Suppressor macrophage (primary cell): ENCODE data around the gene CDH2.

Experiments
- DNase-seq, 4 experiments: peaks; one replicate each; pipeline ENCODE4 v3.0.0-alpha.2; 2020 to 2022

CDH2 gene

DNA sequence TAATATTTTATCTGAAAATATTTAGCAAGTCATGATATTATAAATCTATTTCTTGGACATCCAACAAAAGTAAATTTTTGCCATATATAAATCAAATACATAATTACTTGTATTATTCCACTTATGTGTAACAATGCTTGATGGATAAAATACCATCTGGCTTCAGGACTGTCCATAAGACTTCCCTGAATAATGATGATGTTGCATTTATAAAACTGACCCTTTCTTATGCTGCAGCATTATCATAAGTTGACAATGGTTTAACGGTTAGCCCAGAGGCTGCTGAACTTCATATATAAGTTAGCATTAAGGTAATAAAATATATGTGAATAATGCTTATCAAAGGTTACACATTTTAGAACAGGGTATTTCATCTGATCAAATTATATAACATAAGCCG lies 95.4 kb downstream of the CDH2 start:
- no peak for DNase-seq

DNA sequence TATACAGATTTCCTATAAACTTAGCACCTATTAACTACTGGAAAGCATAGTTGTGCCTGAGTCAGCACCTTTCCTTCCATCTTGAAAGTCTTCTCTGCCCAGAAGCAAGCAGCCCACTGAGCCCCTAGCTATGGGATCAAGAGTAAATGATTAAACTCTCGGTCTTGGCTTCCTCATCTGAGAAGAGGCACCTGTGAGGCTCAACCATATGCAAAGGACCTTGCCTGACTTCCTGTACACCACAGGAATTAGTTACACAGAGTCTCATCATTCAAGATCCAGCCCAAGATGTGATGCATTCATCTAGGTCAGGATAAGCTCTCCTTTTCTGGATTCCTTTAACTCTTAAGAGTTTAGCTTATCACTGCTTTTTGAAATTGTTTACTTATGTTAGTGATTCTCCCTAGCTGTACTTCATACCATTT lies 96.0 kb downstream of the CDH2 start:
- no peak for DNase-seq

GRCh38 chr18:28079883-28080282 lies 97.0 kb downstream of the CDH2 start:
- DNase-seq: no peak

GRCh38 chr18:28078849-28079248 lies 98.1 kb downstream of the CDH2 start:
- DNase-seq: no peak

GRCh38 chr18:28078298-28078697 lies 98.6 kb downstream of the CDH2 start:
- no peak for DNase-seq

- DNase-seq: no peak
Observed at GRCh38 chr18:28075501-28075900, 101.4 kb downstream of the CDH2 start.

GRCh38 chr18:28074076-28074475 lies 102.9 kb downstream of the CDH2 start:
- DNase-seq: no peak

DNA sequence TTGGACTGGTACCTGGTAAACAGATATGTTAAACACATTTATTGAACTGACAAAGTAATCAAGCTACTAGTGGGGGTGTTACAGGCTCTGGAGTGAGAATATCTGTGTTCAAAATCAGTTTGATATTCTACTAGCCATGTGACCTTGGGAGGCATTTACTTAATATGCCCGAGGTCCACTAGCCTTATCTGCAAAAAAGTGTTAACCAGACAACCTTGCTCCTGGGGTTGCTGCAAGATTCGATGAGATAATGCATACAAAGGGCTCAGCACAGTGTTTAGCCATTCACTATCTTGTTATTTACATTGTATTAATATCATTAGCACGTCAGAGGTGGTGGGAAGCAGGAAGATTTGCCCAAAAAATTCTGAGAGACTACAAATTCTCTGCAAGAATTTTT lies 103.3 kb downstream of the CDH2 start:
- DNase-seq: no peak

DNA sequence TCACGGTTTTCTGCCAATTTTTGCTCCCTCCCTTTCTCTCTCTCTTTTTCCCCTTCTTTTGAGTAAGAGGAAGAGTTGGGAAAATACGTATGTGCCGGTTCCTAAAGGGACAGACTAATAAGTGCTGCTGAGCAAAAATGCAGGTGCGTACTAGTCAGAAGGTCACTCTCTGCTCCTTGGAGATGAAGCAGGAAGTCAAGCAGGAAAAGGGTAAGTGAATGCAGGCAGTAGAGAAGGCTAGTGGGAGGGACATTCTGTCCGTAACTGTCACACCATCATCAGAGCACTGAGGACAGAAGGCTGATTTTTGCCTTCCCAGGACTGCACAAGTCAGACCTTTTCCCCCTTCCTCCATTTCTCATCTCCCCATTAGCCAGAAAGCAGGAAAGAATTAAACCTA lies 105.7 kb downstream of the CDH2 start:
- no peak for DNase-seq

- DNase-seq: no peak
Observed at GRCh38 chr18:28068207-28068606, 108.7 kb downstream of the CDH2 start.

DNA sequence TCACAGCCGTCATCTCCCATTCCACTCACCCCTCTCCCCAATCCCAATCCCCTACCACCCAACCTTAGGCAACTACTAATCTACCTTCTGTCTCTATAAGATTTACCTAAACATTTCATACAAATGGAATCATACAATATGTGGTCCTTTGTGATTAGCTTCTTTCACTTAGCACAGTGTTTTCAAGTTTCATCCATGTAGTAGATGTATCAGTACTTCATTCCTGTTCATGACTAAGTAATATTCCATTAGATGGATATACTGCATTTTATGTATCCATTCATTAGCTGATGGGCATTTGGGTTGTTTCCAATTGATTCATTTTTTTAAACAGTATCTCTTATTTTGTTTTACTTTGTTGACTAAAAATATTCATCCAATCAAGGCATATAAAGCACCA lies 109.6 kb downstream of the CDH2 start:
- DNase-seq: no peak

DNA sequence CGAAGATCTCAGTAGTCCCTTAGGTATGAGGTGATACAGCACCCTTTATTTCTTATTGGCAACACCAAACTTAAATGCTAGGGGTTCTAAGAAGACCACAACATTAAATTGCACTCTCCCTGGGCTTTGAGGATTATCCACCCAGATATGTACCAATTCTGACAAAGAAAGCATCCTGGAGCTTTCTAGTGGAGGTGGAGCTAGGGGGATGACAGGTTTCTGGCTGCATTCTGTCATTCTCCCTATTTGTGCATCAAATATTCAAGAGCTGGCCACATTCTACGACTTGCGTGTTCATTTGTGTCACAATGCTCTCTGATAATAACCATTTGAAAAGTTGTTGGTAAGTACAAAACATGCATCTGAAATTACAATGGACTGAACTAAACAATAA lies 111.1 kb downstream of the CDH2 start:
- no peak for DNase-seq

- DNase-seq: no peak
Observed at GRCh38 chr18:28065031-28065792, 111.7 kb downstream of the CDH2 start.

DNA sequence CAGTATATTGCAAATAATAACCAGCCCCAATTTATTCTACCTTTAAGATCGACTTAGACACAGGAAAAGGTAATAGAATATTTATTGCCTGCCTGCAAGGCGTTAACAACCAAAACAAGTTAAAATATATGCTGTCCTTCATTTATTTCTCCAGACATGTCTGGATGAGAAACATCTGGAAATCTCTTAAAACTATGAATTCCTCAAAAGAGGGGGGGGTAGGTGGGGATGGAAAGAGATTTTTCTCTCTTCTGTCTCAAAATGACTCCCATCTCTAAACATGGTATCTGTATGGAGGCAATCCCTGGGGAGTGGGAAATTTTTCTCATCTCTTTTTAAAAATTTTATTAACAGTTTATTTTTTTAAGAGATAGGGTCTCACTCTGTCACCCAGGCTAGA lies 113.0 kb downstream of the CDH2 start:
- no peak for DNase-seq

DNA sequence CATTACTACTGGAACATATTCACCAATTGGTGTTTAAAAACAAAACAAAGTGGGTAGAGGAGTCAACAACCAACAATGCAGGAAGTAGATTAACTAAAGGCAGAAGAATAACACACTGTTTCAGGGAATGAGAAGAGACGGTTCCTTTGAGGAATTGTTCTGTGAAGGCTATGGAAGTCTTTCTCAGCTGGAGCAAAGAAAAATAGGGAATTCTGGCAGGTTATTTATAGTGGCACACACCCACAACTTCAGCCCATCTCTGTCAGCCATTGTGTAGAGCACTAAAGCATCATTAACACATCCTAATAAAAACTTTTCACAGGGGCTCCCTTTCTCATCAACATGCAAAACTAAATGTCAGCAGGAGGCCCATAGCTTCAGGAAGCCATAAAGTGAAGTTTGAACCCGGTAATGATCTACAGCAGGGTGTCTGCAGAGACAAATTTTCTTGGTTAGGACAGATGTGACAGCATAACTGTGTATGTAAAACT lies 113.6 kb downstream of the CDH2 start:
- DNase-seq: no peak

DNA sequence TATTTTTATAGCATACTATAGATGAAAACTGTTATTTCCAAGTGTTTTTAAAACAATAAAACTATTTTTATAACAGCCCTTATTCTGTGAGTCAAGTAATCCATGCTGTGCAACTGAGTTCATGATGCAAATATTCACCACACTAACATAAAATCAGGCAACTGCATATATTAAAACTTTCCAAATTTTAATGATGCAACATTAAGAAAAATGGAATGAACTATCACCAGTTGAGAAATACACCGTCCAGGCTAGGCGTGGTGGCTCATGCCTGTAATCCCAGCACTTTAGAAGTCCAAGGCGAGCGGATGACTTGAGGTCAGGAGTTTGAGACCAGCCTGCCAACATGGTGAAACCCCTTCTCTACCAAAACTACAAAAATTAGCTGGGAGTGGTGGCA lies 114.5 kb downstream of the CDH2 start:
- DNase-seq: no peak

DNA sequence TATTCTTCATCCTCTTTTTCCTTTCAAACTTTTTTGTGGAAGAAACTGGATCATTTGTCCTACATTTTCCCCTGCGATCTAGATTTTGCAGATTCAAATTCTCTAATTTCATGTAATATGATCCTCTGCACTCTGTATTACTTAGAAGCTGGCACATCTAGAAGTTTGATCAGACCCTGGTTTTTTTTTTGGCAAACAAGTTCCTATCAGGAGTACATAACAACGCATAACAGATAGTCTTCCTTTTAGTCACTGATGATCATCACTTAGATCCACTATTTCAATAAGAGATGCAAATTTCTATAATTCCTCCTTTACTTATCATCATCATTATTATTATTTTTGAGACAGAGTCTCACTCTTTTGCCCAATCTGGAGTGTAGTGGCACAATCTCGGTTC lies 117.1 kb downstream of the CDH2 start:
- no peak for DNase-seq

DNA sequence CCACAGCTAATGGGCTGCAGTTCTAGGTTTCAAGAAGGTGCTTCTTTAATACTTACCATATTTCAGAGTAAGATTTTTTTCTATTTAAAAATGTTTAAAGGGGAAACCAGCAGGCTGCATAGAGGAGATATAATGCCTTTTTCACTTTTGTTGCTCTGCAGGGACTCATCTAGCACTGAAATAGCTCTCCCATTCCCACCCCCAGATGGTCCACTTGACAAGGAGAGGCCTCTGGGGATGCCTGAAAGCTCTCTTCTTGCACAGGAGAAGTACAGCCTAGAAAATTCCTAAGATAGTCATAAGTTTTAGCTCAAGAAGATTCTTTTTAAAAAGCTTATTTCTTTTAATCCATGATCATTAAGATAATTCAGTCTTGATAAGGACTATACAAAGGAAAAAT lies 126.4 kb downstream of the CDH2 start:
- no peak for DNase-seq

DNA sequence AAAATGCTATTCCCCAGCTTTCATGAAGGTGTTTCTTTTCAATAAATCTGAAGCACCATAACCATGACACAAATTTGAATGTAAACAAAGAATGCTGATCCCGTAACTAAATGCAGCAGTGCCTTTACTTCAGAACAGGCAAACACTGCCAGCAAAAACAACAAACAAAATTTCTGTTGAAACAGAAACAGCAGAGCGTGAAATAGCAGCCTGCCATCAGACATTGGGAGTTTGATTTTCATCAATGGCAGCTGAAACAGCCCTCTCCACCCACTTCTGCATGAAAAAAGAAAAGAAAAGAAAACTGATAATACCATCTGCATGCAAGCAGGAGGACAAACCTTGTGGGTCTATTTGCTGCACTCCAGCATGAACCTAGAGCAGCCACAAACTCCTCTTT lies 128.3 kb downstream of the CDH2 start:
- DNase-seq: no peak

DNA sequence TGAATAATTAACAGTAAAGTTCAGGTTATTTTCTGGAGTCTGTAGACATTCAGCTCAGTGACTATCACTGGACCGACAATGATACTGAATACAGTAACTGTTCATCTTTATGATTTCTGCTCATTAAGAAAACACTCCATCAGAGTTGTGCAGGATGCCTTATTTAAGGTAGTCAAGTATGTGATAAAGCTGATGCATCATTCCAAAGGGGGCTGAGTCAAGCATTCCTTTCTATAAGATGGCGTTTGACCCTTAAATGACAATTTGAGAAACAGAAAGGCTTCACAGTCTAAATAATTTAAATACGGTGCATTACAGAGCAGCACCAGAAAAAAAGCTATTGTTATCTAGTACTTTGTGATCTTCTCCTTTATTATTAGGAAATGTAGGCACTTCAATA lies 131.1 kb downstream of the CDH2 start:
- no peak for DNase-seq

DNA sequence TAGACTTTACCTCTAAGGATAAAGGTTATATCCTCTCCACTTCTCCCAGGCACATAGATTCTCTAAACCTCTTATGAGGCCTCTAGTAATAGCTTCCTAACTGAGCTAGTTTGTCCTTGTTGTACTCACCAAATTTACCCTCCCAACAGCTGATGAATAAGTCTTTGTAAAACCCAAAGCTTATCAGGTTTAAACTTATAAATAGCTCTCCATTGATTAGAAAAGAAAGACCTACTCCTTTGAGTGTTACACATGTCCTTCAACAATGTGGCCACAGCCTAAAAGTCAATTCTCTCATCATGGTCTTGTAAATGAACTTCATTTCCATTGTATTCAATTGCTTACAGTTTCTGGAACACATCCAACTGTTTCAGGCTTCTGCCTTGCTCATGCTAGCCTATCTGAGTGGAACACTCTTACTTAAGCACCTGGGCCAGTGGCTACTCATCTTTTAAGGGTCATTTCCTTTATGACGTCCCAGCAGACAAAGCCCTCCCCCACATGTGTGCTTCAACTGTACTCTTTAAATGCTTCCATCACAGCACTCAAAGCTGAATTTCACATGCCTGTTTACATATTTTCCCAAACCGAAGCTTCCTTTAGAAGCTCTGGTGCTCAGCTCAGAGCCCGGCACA lies 131.6 kb downstream of the CDH2 start:
- no peak for DNase-seq

DNA sequence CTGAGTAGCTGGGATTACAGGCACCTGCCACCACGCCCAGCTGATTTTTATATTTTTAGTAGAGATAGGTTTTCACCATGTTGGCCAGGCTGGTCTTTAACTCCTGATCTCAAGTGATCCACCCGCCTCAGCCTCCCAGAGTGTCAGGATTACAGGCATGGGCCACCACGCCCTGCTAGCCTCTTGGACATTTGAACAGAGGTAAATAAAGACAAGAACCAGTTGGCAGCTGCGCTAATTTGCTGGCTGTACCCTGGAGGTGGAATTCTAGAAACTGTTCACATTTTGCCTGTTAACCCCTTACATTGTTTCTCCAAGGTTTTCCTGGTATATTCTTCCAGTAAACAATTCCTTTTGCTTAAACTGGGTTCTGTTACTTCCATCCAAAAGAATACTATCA lies 132.9 kb downstream of the CDH2 start:
- DNase-seq: no peak

- DNase-seq: no peak
Observed at GRCh38 chr18:28043631-28044030, 133.3 kb downstream of the CDH2 start.

- peak in 1 of 4 experiments; percentile 5 for DNase-seq
Observed at GRCh38 chr18:28041366-28041765, 135.6 kb downstream of the CDH2 start.

- no peak for DNase-seq
Observed at GRCh38 chr18:28040716-28041115, 136.2 kb downstream of the CDH2 start.
